Central memory CD8-positive, alpha-beta T cell (primary cell): Measurements from ENCODE around the gene LYZL6.
A peak's percentile ranks its signal among the peaks of the same experiment; 100 is the strongest.

Experiments
- ATAC-seq: fragments of 150-1000 bp; cut with Tn5 transposase; replicated peaks from 2 replicates; pipeline ENCODE4 v1.10.0; 2022; ENCODE audit warnings: mild to moderate bottlenecking, moderate FRiP score, moderate number of reproducible peaks; ENCODE audit not compliant: poor library complexity, severe bottlenecking; ENCODE audit errors: extremely low read depth
- DNase-seq, 2 donors: peaks; one replicate each; pipeline ENCODE4 v3.0.0; 2021; ENCODE audit warnings: low spot score in 2 of 2
- H3K27ac Mint-ChIP-seq: one replicate; pipeline ENCODE4 v1.8.0; 2022; ENCODE audit warnings: low read depth, mild to moderate bottlenecking, moderate library complexity, mixed read lengths
- H3K27me3 Mint-ChIP-seq: one replicate; pipeline ENCODE4 v1.8.0; 2022; ENCODE audit warnings: mixed read lengths
- H3K36me3 Mint-ChIP-seq: one replicate; pipeline ENCODE4 v1.8.0; 2022; ENCODE audit warnings: mild to moderate bottlenecking, moderate library complexity, mixed read lengths; ENCODE audit not compliant: insufficient read depth
- H3K4me1 Mint-ChIP-seq: one replicate; pipeline ENCODE4 v1.8.0; 2022; ENCODE audit warnings: mixed read lengths
- H3K4me3 Mint-ChIP-seq: one replicate; pipeline ENCODE4 v1.8.0; 2022; ENCODE audit warnings: mild to moderate bottlenecking, moderate library complexity, mixed read lengths
- H3K9me3 Mint-ChIP-seq: one replicate; pipeline ENCODE4 v1.8.0; 2022; ENCODE audit warnings: mixed read lengths

Gene LYZL6

DNA sequence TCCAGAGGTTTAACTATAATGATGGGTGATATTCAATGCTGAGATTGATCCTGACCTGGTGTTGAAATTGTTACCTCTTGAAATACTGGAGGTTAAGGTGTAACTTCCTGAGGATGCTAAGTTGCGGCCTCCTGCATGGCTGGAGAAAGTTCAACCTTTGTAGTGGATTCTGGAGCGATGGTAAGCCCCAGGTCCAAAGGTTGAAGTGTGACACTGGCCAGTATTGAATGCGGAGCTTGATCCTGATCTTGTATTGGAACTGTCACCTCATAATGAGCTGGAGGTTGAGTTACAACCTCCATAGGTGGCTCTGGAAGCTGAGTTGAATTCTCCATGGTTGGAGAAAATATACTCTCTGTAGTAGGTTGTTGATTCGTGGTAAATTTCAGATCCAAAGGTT, 29.9 kb downstream of the LYZL6 start:
- no peak overlapping the region for H3K27ac Mint-ChIP-seq
- no peaks in the 10 kb centered on the region for H3K27me3 Mint-ChIP-seq
- H3K36me3 Mint-ChIP-seq = no peaks in the 10 kb centered on the region
- peak overlapping the region; percentile 25 for H3K4me3 Mint-ChIP-seq
- DNase-seq (no peak), ATAC-seq (peak; percentile 36)
- no peaks in the 10 kb centered on the region for H3K9me3 Mint-ChIP-seq
- peaks cover 57% of the 10 kb centered on the region for H3K4me1 Mint-ChIP-seq

DNA sequence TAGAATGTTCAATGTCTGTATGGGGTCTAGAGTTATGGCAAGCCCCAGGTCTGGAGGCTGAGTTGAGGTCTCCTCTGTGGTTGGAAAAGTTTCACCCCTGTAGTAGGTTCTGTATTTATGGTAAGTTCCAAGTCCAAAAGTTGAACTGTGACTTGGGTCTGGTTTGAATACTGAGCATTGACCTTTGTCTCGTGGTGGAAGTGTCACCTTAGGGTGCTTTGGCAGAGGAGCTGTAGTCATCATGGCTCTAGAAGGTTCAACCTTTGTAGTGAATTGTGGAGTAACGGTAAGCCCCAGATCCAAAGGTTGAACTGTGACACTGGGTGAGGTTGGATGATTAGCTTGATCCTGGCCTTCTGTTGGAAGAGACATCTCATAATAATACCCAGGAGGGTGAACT, 30.6 kb downstream of the LYZL6 start:
- Mint-ChIP-seq H3K27ac (no peak overlapping the region), H3K4me3 (peak overlapping the region; percentile 25), H3K9me3 (no peaks in the 10 kb centered on the region), H3K27me3 (no peaks in the 10 kb centered on the region), H3K4me1 (peaks cover 57% of the 10 kb centered on the region), H3K36me3 (no peaks in the 10 kb centered on the region)
- ATAC-seq = no peak
- no peak for DNase-seq

DNA sequence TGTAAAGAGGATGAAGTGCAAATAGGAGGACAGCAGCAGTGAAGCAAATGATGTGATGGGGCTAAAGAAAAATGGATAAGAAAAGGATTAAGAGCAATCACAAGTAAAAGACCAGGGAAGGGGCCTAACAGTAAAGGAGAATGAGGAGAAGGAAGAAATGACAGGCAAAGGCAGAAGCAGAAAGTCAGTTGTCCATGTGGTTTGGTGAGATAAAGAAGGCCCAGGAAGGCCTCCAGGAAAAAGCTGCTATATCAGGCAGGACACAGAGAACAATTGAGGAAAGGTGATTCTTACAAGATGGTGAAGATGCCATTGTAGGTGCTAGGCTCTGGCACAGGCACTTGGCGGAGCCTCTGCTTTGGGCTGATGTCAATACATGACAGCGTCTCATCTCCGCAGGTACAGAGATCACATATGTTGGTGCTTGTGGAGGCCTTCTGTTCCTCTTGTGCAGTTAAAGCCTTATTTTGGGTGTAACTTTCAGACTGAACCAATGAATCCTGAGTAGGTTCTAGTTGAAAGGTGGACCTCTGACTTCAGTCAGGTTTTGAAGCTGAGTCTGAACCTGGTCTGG, 31.1 kb downstream of the LYZL6 start:
- no peaks in the 10 kb centered on the region for H3K9me3 Mint-ChIP-seq
- H3K27ac Mint-ChIP-seq = peak overlapping the region; percentile 19
- H3K36me3 Mint-ChIP-seq = no peaks in the 10 kb centered on the region
- no peak overlapping the region for H3K4me3 Mint-ChIP-seq
- H3K27me3 Mint-ChIP-seq = no peaks in the 10 kb centered on the region
- DNase-seq (no peak), ATAC-seq (no peak)
- peaks cover 62% of the 10 kb centered on the region for H3K4me1 Mint-ChIP-seq

DNA sequence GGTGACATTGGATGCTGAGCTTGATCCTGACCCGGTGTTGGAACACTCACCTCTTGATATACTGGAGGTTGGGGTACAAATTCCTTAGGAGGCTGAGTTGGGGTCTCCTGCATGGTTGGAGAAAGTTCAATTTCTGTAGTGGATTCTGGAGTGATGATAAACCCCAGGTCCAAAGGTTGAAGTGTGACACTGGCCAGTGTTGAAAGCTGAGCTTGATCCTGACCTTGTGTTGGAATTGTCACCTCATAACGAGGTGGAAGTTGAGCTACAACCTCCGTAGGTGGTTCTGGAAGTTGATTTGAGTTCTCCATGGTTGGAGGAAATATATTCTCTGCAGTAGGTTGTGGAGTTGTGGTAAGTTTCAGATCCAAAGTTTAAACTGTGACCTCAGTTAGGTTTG, 34.1 kb downstream of the LYZL6 start:
- H3K27me3 Mint-ChIP-seq = no peaks in the 10 kb centered on the region
- H3K4me1 Mint-ChIP-seq = peaks cover 49% of the 10 kb centered on the region
- DNase-seq (no peak), ATAC-seq (no peak)
- no peak overlapping the region for H3K27ac Mint-ChIP-seq
- no peak overlapping the region for H3K4me3 Mint-ChIP-seq
- no peaks in the 10 kb centered on the region for H3K36me3 Mint-ChIP-seq
- H3K9me3 Mint-ChIP-seq = no peaks in the 10 kb centered on the region

DNA sequence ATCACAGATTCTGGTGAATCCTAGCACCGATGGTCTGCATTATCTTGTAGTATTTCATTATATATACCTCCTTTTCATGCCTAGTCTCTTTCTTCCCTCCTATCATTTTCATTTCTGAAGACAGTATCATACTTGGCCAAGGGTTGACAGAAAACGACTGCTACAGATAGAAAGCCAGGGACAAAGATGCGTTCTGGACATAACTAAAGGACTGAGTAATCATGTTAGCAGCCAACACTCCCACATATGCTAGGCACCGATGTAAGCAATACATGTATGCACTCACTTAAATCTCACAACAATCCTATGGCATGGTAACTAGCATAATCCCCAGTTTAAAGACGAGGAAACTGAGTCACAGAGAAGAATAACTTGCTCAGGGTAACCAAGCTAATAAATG, 35.8 kb downstream of the LYZL6 start:
- Mint-ChIP-seq H3K9me3 (no peaks in the 10 kb centered on the region), H3K27ac (no peak overlapping the region), H3K27me3 (no peaks in the 10 kb centered on the region), H3K4me3 (no peak overlapping the region), H3K4me1 (peaks cover 38% of the 10 kb centered on the region), H3K36me3 (no peaks in the 10 kb centered on the region)
- DNase-seq = no peak
- ATAC-seq = no peak

DNA sequence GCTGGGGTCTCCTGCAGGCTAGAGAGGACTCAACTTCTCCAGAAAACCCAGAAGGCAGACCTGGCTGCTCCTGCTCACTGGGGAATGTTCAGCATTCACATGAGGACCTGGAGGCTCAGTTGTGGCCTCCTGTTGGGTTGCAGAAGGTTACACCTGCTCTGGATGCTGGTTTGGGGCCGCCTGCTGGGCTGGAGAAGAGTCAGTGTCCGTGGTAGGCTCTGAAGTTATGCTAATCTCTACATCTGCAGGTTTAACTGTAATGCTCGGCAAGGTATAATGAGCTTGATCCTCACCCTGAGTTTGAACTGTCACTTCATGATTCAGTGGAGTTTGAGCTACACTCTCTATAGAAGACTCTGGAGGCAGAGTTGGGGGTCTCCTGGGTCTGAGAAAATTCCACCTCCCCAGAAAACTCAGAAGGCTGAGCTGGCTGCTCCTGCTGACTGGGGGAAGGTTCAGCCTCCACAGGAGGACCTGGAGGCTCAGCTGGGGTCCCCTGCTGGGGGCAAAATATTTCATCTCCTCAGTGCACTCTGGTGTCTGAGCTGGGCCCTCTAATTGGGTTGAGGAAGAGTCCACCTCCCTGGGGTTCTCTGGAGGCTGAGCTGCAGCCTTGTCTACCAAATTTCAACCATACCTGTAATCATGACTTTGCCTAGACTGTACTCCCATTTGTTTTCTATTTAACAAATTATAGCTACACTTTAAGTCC, 36.4 kb downstream of the LYZL6 start:
- H3K27me3 Mint-ChIP-seq = no peaks in the 10 kb centered on the region
- no peak overlapping the region for H3K27ac Mint-ChIP-seq
- ATAC-seq = no peak
- no peak overlapping the region for H3K4me3 Mint-ChIP-seq
- H3K4me1 Mint-ChIP-seq = peaks cover 37% of the 10 kb centered on the region
- no peak for DNase-seq
- no peaks in the 10 kb centered on the region for H3K36me3 Mint-ChIP-seq
- H3K9me3 Mint-ChIP-seq = no peaks in the 10 kb centered on the region

DNA sequence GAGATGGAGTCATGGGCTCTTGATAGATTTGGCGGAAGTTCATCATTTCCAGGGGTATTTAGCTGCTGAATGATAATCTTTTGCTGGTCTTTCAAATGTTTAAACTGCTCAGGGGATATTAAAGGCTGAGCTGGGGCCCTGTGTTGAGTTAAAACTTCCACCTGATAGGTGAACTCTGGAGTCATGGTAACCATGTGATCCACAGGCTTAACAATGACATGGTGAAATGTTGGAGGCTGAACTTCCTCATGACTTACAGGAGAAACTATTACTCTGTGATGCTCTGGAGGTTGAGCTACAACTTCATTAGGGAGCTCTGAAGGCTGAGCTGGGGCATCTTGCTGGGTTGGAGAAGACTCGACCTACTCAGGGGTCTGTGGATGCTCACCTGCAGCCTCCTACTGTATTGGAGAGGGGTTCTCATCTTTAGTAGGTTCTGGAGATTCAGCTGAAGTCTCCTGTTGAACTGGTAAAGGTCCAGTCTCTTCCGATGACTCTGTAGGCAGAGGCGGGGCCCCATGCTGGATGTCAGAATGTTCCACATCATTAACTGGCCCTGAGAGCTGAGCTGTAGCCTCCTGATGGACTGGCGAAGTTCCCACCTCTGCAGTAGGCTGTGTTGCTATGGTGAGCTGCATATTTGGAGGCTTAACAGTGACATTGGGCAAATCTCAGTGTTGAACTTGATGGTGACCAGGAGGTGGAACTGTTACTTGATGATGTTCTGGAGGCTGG, 37.2 kb downstream of the LYZL6 start:
- Mint-ChIP-seq H3K4me3 (no peak overlapping the region), H3K27me3 (no peaks in the 10 kb centered on the region), H3K27ac (no peak overlapping the region), H3K4me1 (peaks cover 36% of the 10 kb centered on the region), H3K36me3 (no peaks in the 10 kb centered on the region), H3K9me3 (no peaks in the 10 kb centered on the region)
- ATAC-seq = no peak
- DNase-seq = no peak

DNA sequence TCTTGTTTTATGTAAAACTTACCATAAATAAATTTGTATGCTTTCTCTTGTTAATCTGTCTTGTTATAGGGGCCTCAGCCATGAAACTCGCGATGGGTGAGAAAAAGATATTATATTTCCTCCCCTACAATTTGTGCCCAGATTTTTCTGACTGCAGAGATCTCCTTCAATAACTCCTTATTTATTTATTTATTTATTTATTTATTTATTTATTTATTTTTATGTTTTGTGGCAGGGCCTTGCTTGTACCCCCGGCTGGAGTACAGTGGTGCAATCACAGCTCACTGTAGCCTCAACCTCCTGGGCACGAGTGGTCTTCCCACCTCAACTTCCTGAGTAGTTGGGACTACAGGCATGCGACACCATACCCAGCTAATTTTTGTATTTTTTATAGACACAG, 40.1 kb downstream of the LYZL6 start:
- DNase-seq (no peak), ATAC-seq (no peak)
- H3K4me1 Mint-ChIP-seq = peaks cover 50% of the 10 kb centered on the region
- H3K36me3 Mint-ChIP-seq = peaks cover 7% of the 10 kb centered on the region
- no peaks in the 10 kb centered on the region for H3K27me3 Mint-ChIP-seq
- no peaks in the 10 kb centered on the region for H3K9me3 Mint-ChIP-seq
- H3K27ac Mint-ChIP-seq = no peak overlapping the region
- H3K4me3 Mint-ChIP-seq = no peak overlapping the region

DNA sequence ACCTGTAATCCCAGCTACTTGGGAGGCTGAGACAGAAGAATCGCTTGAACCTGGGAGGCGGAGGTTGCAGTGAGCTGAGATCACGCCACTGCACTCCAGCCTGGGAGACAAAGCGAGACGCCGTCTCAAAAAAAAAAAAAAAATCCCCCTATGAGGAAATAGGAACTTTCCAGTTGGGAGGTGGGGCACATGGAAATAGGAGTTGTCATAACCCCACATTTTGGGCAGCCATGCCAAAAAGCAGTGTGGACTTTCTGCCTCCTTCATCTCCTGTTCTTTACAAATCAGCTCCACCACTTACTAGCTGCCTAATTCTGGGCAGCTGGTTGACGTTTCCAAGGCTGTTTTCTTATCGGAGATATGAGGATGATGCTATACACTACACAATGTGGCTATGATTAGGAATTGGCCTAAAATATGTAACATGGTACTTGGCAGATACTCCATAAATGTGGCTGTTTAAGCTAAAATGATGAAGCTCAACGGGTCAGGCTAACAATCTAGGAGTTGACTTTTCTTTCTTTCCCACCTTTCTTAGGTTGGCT, 41.8 kb downstream of the LYZL6 start:
- Mint-ChIP-seq H3K4me1 (peaks cover 47% of the 10 kb centered on the region), H3K36me3 (peaks cover 7% of the 10 kb centered on the region), H3K27me3 (no peaks in the 10 kb centered on the region), H3K27ac (peak overlapping the region; percentile 96), H3K4me3 (no peak overlapping the region), H3K9me3 (no peaks in the 10 kb centered on the region)
- DNase-seq = no peak
- no peak for ATAC-seq

DNA sequence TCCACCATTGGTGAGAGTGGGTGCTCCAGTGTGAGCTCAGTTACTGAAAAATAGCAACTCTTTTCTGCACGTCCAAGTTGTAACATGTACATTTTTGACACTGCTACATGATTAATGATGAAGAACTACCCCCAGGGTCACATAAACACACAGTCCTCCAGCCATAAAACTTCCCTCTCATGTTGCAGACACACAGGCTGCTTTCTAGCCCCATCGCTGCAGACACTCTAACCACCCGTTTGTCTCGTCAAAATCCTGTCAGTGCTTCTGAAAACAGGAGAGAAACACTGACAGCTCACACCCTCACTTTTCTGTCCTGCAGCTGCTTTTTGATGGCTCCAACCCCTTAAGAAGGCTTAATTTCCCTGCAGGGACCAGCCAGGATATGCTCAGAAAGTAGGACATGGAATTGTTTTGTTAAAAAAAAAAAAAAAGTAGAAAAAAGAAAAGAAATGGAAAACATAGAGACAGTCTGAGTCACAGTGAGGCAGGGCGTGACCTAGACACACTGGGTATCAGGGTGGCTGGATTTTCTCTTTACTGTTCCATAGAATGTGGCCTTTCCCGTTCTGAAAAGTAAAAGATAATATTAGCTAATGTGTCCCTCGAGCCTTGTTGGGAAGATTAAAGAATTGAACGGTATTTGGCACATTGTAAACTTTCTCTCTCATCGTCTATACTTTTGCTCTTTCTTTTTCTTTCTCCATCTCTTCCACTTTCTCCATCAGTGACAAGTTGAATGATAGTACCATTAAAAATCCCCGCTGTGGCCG, 42.6 kb downstream of the LYZL6 start:
- H3K27me3 Mint-ChIP-seq = no peaks in the 10 kb centered on the region
- peak overlapping the region; percentile 96 for H3K27ac Mint-ChIP-seq
- DNase-seq (peak in 1 of 2 donors; percentile 54), ATAC-seq (peak; percentile 73)
- H3K4me1 Mint-ChIP-seq = peaks cover 54% of the 10 kb centered on the region
- peak overlapping the region; percentile 58 for H3K4me3 Mint-ChIP-seq
- H3K36me3 Mint-ChIP-seq = peaks cover 11% of the 10 kb centered on the region
- H3K9me3 Mint-ChIP-seq = no peaks in the 10 kb centered on the region

DNA sequence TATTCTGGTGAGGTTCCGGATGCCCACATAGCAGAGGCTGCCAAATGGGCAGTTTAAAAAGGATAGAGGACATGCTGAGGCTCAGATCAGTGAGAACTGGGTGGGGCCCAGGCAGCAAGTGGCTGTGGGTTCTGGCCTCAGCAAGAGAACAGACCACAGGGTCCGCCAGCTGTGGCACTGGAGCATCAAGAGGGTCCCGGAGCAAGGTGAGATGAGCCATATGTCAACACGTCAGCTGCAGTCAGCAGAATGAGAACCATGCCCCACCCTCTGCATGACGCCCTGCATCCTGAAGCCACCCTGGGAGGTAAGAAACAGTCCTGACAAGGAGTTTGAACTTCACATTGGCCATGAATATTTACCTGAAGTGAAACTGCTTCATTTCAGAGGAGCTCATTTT, 43.2 kb downstream of the LYZL6 start:
- H3K36me3 Mint-ChIP-seq = peaks cover 13% of the 10 kb centered on the region
- peak overlapping the region; percentile 96 for H3K27ac Mint-ChIP-seq
- H3K4me3 Mint-ChIP-seq = peak overlapping the region; percentile 58
- H3K27me3 Mint-ChIP-seq = no peaks in the 10 kb centered on the region
- ATAC-seq (peak; percentile 20), DNase-seq (peak in 1 of 2 donors; percentile 19)
- peaks cover 60% of the 10 kb centered on the region for H3K4me1 Mint-ChIP-seq
- no peaks in the 10 kb centered on the region for H3K9me3 Mint-ChIP-seq

DNA sequence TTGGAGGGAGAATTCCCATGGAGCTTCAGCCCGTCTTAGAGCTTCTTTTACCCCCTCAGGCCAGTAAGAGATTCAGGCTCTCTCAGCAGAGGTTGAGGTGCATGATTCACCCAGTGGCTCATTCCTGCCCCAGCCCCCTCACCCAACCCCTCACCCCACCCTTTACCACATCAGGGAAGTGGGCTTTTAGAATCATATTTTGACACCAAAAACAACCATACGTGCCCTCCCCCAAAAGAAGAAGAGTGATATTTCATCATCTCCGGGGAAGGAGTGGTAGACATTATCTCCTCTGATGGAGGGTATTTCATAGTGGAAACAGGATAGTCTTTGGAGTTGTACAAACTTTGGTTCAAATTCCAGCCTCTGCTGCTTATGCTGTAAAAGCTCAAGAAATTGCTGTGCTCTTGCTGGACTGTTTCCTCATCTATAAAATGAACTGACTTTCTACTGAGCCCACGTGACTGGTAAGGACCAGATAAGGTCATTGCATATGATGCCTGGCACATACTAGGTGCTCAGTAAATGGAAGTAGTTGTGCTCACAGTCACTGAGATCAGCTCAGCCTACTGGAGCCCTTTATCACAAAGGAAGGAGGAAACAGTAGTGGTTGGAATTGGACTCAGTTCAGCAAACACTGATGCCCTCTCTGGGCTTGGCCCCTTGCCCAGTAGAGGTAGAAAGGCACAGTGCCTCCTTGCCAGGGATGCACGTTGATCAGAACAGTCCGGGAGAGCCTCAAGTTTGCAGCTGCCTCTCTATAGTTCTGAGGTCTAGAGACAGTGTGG, 45.0 kb downstream of the LYZL6 start:
- Mint-ChIP-seq H3K9me3 (no peaks in the 10 kb centered on the region), H3K27me3 (no peaks in the 10 kb centered on the region), H3K4me3 (peak overlapping the region; percentile 58), H3K4me1 (peaks cover 68% of the 10 kb centered on the region), H3K27ac (peak overlapping the region; percentile 96), H3K36me3 (peaks cover 13% of the 10 kb centered on the region)
- DNase-seq (no peak), ATAC-seq (no peak)
